KMS-11 (cell line): ENCODE measurements around the gene GTF2F2.

Experiments
- H2AFZ ChIP-seq: fragments of 200-600 bp; sonication (generic); 2 replicates; pipeline ENCODE4 v1.6.1; 2016; ENCODE audit warnings: antibody characterized with exemption, mixed run types, low read depth
- H3K27ac ChIP-seq: fragments of 200-600 bp; sonication (generic); 2 replicates; pipeline ENCODE4 v1.6.1; 2016; ENCODE audit warnings: mild to moderate bottlenecking, mixed run types
- H3K27me3 ChIP-seq: fragments of 200-600 bp; sonication (generic); 2 replicates; pipeline ENCODE4 v1.6.1; 2017; ENCODE audit warnings: mild to moderate bottlenecking, low read depth, mixed run types, moderate library complexity; ENCODE audit not compliant: insufficient read depth
- H3K36me3 ChIP-seq: fragments of 200-600 bp; sonication (generic); 2 replicates; pipeline ENCODE4 v1.6.1; 2017; ENCODE audit warnings: mild to moderate bottlenecking, mixed run types; ENCODE audit not compliant: insufficient read depth
- H3K4me1 ChIP-seq: fragments of 200-600 bp; sonication (generic); 2 replicates; pipeline ENCODE4 v1.6.1; 2016; ENCODE audit warnings: mild to moderate bottlenecking, low read depth, mixed run types; ENCODE audit not compliant: poor library complexity, severe bottlenecking
- H3K4me2 ChIP-seq: fragments of 200-600 bp; sonication (generic); 2 replicates; pipeline ENCODE4 v1.7.0; 2016; ENCODE audit warnings: mild to moderate bottlenecking, mixed run types
- H3K4me3 ChIP-seq: fragments of 200-600 bp; sonication (generic); IDR thresholded peaks from 2 replicates; pipeline ENCODE4 v1.6.1; 2017; ENCODE audit warnings: low read depth, low read length, mixed read lengths; ENCODE audit not compliant: insufficient read depth
- H3K79me2 ChIP-seq: fragments of 200-600 bp; sonication (generic); 2 replicates; pipeline ENCODE4 v1.6.1; 2016; ENCODE audit warnings: low read depth, mixed run types; ENCODE audit not compliant: insufficient read depth
- H3K9ac ChIP-seq: fragments of 200-600 bp; sonication (generic); 2 replicates; pipeline ENCODE4 v1.6.1; 2016; ENCODE audit warnings: mild to moderate bottlenecking, mixed run types
- H4K20me1 ChIP-seq: fragments of 200-600 bp; sonication (generic); 2 replicates; pipeline ENCODE4 v1.6.1; 2016; ENCODE audit warnings: mild to moderate bottlenecking, mixed run types; ENCODE audit not compliant: insufficient read depth
- TF ChIP-seq, protein P1 (sequence below): fragments of 200-600 bp; sonication (generic); conservative IDR thresholded peaks from 2 replicates; pipeline ENCODE4 v1.6.1; 2017; ENCODE audit warnings: low read depth, mild to moderate bottlenecking, antibody characterized with exemption, low read length, moderate library complexity, mixed read lengths

Gene GTF2F2

DNA sequence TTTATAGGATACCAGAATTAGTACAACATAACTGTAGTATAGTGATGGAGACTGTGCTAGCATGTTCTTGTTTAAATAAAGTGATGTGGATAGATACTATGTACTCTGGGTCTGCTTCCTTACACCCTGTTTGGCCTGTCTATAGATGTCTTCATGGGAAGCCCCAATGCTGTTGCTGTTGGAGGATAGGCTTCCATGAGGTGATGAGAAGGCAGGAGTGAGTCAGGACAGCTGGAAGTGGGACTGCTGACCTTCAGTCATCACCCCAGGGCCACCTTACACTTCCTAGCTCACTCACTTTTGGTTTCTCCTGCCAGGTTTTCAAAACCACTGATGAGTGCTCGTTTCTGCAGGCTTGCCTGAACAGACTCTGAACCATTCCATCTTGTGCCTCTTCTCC is 76.3 kb downstream of the GTF2F2 start:
- H3K9ac ChIP-seq: no peak overlapping the region
- H3K79me2 ChIP-seq: no peaks in the 10 kb centered on the region
- no peak overlapping the region for H3K4me2 ChIP-seq
- peaks cover 19% of the 10 kb centered on the region for H3K4me1 ChIP-seq
- TF ChIP-seq, protein P1, sequence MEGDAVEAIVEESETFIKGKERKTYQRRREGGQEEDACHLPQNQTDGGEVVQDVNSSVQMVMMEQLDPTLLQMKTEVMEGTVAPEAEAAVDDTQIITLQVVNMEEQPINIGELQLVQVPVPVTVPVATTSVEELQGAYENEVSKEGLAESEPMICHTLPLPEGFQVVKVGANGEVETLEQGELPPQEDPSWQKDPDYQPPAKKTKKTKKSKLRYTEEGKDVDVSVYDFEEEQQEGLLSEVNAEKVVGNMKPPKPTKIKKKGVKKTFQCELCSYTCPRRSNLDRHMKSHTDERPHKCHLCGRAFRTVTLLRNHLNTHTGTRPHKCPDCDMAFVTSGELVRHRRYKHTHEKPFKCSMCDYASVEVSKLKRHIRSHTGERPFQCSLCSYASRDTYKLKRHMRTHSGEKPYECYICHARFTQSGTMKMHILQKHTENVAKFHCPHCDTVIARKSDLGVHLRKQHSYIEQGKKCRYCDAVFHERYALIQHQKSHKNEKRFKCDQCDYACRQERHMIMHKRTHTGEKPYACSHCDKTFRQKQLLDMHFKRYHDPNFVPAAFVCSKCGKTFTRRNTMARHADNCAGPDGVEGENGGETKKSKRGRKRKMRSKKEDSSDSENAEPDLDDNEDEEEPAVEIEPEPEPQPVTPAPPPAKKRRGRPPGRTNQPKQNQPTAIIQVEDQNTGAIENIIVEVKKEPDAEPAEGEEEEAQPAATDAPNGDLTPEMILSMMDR: no peak
- no peaks in the 10 kb centered on the region for H4K20me1 ChIP-seq
- no peak overlapping the region for H3K27ac ChIP-seq
- no peaks in the 10 kb centered on the region for H3K36me3 ChIP-seq
- H3K4me3 ChIP-seq: no peak overlapping the region
- no peak overlapping the region for H2AFZ ChIP-seq
- H3K27me3 ChIP-seq: no peaks in the 10 kb centered on the region

DNA sequence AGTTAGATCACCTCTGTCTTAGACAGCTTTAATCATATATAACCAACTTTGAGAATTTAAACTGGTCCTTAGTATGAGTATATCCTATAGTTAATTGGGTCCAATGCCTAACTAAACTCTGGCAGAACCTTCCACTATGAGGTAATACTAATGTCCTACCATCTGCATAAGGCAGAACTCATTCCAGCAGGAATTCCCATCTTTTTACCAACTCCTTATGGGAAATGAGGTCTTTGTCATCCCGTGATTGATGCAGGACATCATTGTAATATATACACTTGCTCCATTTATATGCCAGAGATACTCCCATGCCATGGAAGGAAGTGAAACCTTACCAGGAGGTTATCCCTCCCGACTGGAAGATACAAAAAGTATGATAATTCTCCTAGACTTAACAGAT is 77.7 kb downstream of the GTF2F2 start:
- no peak overlapping the region for H3K4me2 ChIP-seq
- TF ChIP-seq, protein P1: no peak
- no peaks in the 10 kb centered on the region for H3K27me3 ChIP-seq
- no peak overlapping the region for H3K9ac ChIP-seq
- no peak overlapping the region for H3K4me3 ChIP-seq
- H3K79me2 ChIP-seq: no peaks in the 10 kb centered on the region
- H3K27ac ChIP-seq: no peak overlapping the region
- H3K4me1 ChIP-seq: peaks cover 31% of the 10 kb centered on the region
- H3K36me3 ChIP-seq: no peaks in the 10 kb centered on the region
- H2AFZ ChIP-seq: no peak overlapping the region
- no peaks in the 10 kb centered on the region for H4K20me1 ChIP-seq

DNA sequence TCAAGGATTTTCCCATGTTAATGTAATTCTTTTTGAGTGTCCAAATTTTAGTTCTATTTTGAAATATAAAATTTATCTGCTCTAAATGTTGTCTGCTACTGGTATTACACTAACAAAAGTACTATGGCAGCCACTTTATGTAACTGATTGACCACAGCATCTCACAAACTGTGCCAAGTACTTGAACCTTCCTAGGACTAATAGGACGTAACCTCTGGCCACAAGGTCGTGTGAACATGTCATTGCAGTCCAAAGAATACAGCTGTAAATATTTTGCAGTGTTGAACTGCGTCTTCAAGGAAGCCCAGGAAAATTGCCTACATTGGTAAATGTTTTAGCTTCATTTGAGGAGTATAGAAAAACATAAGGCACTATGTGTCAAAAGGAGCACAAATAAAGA is 78.6 kb downstream of the GTF2F2 start:
- H4K20me1 ChIP-seq: no peaks in the 10 kb centered on the region
- no peak overlapping the region for H3K9ac ChIP-seq
- no peaks in the 10 kb centered on the region for H3K36me3 ChIP-seq
- H3K27ac ChIP-seq: no peak overlapping the region
- H3K4me3 ChIP-seq: no peak overlapping the region
- H3K4me1 ChIP-seq: peaks cover 40% of the 10 kb centered on the region
- TF ChIP-seq, protein P1: no peak
- H3K4me2 ChIP-seq: no peak overlapping the region
- H2AFZ ChIP-seq: no peak overlapping the region
- no peaks in the 10 kb centered on the region for H3K27me3 ChIP-seq
- H3K79me2 ChIP-seq: no peaks in the 10 kb centered on the region

DNA sequence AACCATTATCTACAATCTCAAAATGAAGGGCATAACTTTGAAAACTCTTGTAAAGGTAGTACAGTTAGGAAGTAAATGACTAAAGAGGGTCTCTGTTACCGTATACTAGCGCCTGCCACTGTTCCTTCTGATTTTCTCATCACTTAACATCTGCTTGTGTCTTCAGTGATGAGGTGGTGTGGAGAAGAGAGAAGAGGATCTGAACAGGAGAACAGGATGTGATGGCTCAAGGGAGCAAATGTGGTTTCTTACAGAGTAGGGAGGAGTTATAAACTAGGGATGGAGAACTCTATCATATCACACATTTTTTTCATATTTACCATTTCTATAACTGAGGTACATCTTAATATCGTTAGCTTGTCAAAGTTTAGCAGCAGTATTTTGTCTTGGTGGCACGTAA is 79.4 kb downstream of the GTF2F2 start:
- H3K27ac ChIP-seq: no peak overlapping the region
- no peaks in the 10 kb centered on the region for H3K79me2 ChIP-seq
- H3K9ac ChIP-seq: no peak overlapping the region
- H3K36me3 ChIP-seq: no peaks in the 10 kb centered on the region
- H3K4me3 ChIP-seq: no peak overlapping the region
- H3K4me1 ChIP-seq: peaks cover 48% of the 10 kb centered on the region
- no peak overlapping the region for H3K4me2 ChIP-seq
- TF ChIP-seq, protein P1: no peak
- no peak overlapping the region for H2AFZ ChIP-seq
- H3K27me3 ChIP-seq: no peaks in the 10 kb centered on the region
- no peaks in the 10 kb centered on the region for H4K20me1 ChIP-seq

DNA sequence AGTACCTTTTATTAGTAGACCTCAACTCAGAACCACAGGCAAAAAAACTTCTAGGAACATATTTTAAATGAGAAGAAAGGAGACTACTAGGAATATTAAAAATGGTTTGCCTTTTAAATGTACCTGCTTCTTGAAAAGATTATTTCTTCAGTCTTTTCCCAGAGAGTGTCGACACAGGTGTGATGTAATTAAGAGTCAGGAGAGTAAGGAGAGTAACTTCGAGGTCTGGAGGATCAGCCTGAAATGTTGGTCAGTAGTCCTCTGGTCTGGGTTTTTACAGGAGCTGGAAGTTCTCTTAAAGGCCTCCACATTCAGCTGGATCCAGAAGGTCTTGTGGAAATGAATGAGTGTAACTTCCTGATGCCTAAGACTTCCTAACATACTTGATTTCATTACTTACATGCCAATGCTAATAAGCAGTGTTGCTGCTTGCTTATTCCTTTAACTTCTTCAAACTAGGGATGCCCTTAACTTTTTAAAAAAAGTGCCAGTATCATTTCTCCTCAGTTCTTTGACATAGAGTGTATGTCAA is 80.5 kb downstream of the GTF2F2 start, which contains the start of gene KCTD4:
TSS of gene KCTD4 (minus strand) at position 345 of the 532 bp plus-strand sequence. CDS start 6,478 bp downstream, outside the sequence.
- H3K4me2 ChIP-seq: no peak within 1 kb of the TSS
- no peak within 1 kb of the TSS for H3K27ac ChIP-seq
- no peaks in the 10 kb centered on the region for H3K79me2 ChIP-seq

More for the DNA sequence above, 80.5 kb downstream of the GTF2F2 start, which contains the start of gene KCTD4:
- peaks cover 42% of the 10 kb centered on the region for H3K4me1 ChIP-seq
- no peaks in the 10 kb centered on the region for H3K27me3 ChIP-seq
- H4K20me1 ChIP-seq: no peaks in the 10 kb centered on the region
- TF ChIP-seq, protein P1: no peak
- H2AFZ ChIP-seq: no peak within 1 kb of the TSS
- no peaks in the 10 kb centered on the region for H3K36me3 ChIP-seq
- no peak within 1 kb of the TSS for H3K4me3 ChIP-seq
- H3K9ac ChIP-seq: no peak within 1 kb of the TSS
